HepG2 (cell line): Measurements from ENCODE around the gene MST1. TPM values are rescaled to one million over a fixed set of nuclear protein-coding genes. Genes with fewer than 3 reads are reported as not detected.

ENCODE experiments used
- ATF7 ChIP-seq, 2 experiments: fragments of 450-650 bp in 1 of 2; sonication (generic) in 1 of 2; formaldehyde crosslinking in 1 of 2; IDR thresholded peaks; 2 replicates each; pipeline versions ENCODE4 v1.4.0 to v1.6.1; 2016 to 2020; ENCODE audit warnings: antibody characterized with exemption in 1 of 2, mild to moderate bottlenecking in 1 of 2, missing genetic modification reagents in 1 of 2
- DBP ChIP-seq: sonication (generic); formaldehyde crosslinking; IDR thresholded peaks from 2 replicates; pipeline ENCODE4 v1.4.0; 2020; ENCODE audit warnings: missing genetic modification reagents; ENCODE audit errors: not compliant biosample characterization
- E2F2 ChIP-seq: sonication (generic); formaldehyde crosslinking; IDR thresholded peaks from 2 replicates; pipeline ENCODE4 v1.4.0; 2020; ENCODE audit warnings: missing genetic modification reagents, borderline replicate concordance
- HHEX ChIP-seq: IDR thresholded peaks from 2 replicates; pipeline ENCODE4 v1.6.1; 2016; ENCODE audit warnings: control low read depth
- HOXA3 ChIP-seq: sonication (generic); formaldehyde crosslinking; IDR thresholded peaks from 2 replicates; pipeline ENCODE4 v1.5.0; 2020; ENCODE audit warnings: missing genetic modification reagents
- HOXD1 ChIP-seq: sonication (generic); formaldehyde crosslinking; IDR thresholded peaks from 2 replicates; pipeline ENCODE4 v1.5.0; 2020; ENCODE audit warnings: missing genetic modification reagents
- KLF12 ChIP-seq: sonication (generic); formaldehyde crosslinking; IDR thresholded peaks from 2 replicates; pipeline ENCODE4 v1.4.0; 2020; ENCODE audit warnings: missing genetic modification reagents, borderline replicate concordance
- MED13 ChIP-seq: sonication (generic); formaldehyde crosslinking; IDR thresholded peaks from 2 replicates; pipeline ENCODE4 v1.5.0; 2020; ENCODE audit warnings: missing genetic modification reagents
- POLR2AphosphoS2 ChIP-seq: IDR thresholded peaks from 2 replicates; pipeline ENCODE4 v1.6.1; 2011; ENCODE audit warnings: low read depth, low read length, improper control_type of control experiment
- STAT5B ChIP-seq: sonication (generic); formaldehyde crosslinking; IDR thresholded peaks from 2 replicates; pipeline ENCODE4 v1.4.0; 2020; ENCODE audit warnings: missing genetic modification reagents
- TMF1 ChIP-seq: sonication (generic); formaldehyde crosslinking; IDR thresholded peaks from 2 replicates; pipeline ENCODE4 v1.8.1; 2022; ENCODE audit warnings: low read depth, missing genetic modification reagents
- TRAFD1 ChIP-seq: sonication (generic); formaldehyde crosslinking; IDR thresholded peaks from 2 replicates; pipeline ENCODE4 v1.5.1; 2020; ENCODE audit warnings: missing genetic modification reagents, mild to moderate bottlenecking, borderline replicate concordance
- UBTF ChIP-seq: sonication (generic); formaldehyde crosslinking; IDR thresholded peaks from 2 replicates; pipeline ENCODE4 v1.4.0; 2020; ENCODE audit warnings: mild to moderate bottlenecking, missing genetic modification reagents
- YEATS4 ChIP-seq: sonication (generic); formaldehyde crosslinking; IDR thresholded peaks from 2 replicates; pipeline ENCODE4 v1.4.0; 2020; ENCODE audit warnings: missing genetic modification reagents, borderline replicate concordance
- ZBTB14 ChIP-seq: sonication (generic); formaldehyde crosslinking; IDR thresholded peaks from 2 replicates; pipeline ENCODE4 v1.4.0; 2020; ENCODE audit warnings: missing genetic modification reagents
- ZNF251 ChIP-seq: sonication (generic); formaldehyde crosslinking; IDR thresholded peaks from 2 replicates; pipeline ENCODE4 v1.9.0; 2021; ENCODE audit warnings: mild to moderate bottlenecking, missing genetic modification reagents
- ZNF3 ChIP-seq: IDR thresholded peaks from 2 replicates; pipeline ENCODE4 v1.7.0; 2017; ENCODE audit warnings: inconsistent platforms
- ZNF367 ChIP-seq: sonication (generic); formaldehyde crosslinking; IDR thresholded peaks from 2 replicates; pipeline ENCODE4 v1.4.0; 2020; ENCODE audit warnings: missing genetic modification reagents, borderline replicate concordance
- ZNF530 ChIP-seq: sonication (generic); formaldehyde crosslinking; IDR thresholded peaks from 2 replicates; pipeline ENCODE4 v1.5.0; 2020; ENCODE audit warnings: low read depth, mild to moderate bottlenecking, missing genetic modification reagents
- ZNF747 ChIP-seq: sonication (generic); formaldehyde crosslinking; IDR thresholded peaks from 2 replicates; pipeline ENCODE4 v1.8.1; 2023; ENCODE audit warnings: missing genetic modification reagents, mild to moderate bottlenecking, borderline replicate concordance
- ZSCAN5A ChIP-seq: sonication (generic); formaldehyde crosslinking; IDR thresholded peaks from 2 replicates; pipeline ENCODE4 v1.8.0; 2022; ENCODE audit warnings: mild to moderate bottlenecking, missing genetic modification reagents, borderline replicate concordance
- polyA plus RNA-seq, 8 experiments: library from polyadenylated mRNA; depleted of rRNA in 3 of 8; stranded (reverse) in 7 of 8; unstranded in 1 of 8; fragments of >200 nt; fragmentation: Illumina TruSeq in 4 of 8; extraction: Trizol in 4 of 8; gene quantifications; 2 replicates each; pipeline versions ENCODE4 v1.2.1 to v1.2.3, GENCODE V29; 2011 to 2016; ENCODE audit warnings: low read depth in 4 of 8, missing spikeins in 1 of 8, mixed read lengths in 1 of 8; ENCODE audit not compliant: insufficient read depth in 1 of 8
- total RNA-seq, 5 experiments: library from RNA; depleted of rRNA; stranded (reverse); fragments of >200 nt; fragmentation: Illumina TruSeq; extraction: Trizol; gene quantifications; 2 replicates each; pipeline ENCODE4 v1.2.3, GENCODE V29; 2016; ENCODE audit warnings: low read depth in 1 of 5

MST1 gene
- total and polyA plus RNA-seq, 2 of the 13 experiments (the other 11 are each of a cell fraction or from before 2014, with no cell fraction given), result 189 to 452 TPM

- no peak for TF ChIP-seq TRAFD1
- no peak for TF ChIP-seq E2F2 (CRISPR knock-in tag)
- TF ChIP-seq MED13, result no peak
- TF ChIP-seq POLR2AphosphoS2, result no peak
- TF ChIP-seq TMF1 (CRISPR knock-in tag), result no peak
- TF ChIP-seq ZNF3 (CRISPR knock-in tag), result no peak
- TF ChIP-seq ZNF530 (CRISPR knock-in tag), result no peak
- no peak for TF ChIP-seq YEATS4 (CRISPR knock-in tag)
- TF ChIP-seq HOXD1 (CRISPR knock-in tag), result no peak
- TF ChIP-seq HOXA3 (CRISPR knock-in tag), result peak; percentile 46; the same call in 1 of the 2 replicates
- no peak for TF ChIP-seq ZNF367 (CRISPR knock-in tag)
- TF ChIP-seq DBP (CRISPR knock-in tag), result no peak
- TF ChIP-seq UBTF, result peak; percentile 60
- TF ChIP-seq ZSCAN5A (CRISPR knock-in tag), result no peak
- no peak for TF ChIP-seq ZBTB14
- no peak for TF ChIP-seq ZNF251 (CRISPR knock-in tag)
- TF ChIP-seq ZNF747, result peak; percentile 77; the same call in 1 of the 2 replicates
- TF ChIP-seq STAT5B (CRISPR knock-in tag), result no peak
- TF ChIP-seq KLF12 (CRISPR knock-in tag), result no peak
- no peak for TF ChIP-seq ATF7 (IDR thresholded peaks at IDR 0.05)
- TF ChIP-seq ATF7 (CRISPR knock-in tag; IDR thresholded peaks at IDR 0.05), result no peak
- no peak for TF ChIP-seq HHEX
Measured at GRCh38 chr3:49665822-49666519, 23.3 kb downstream of the MST1 start (continued).
